ENCODE data around the gene NINJ1. TPM values are rescaled to one million over a fixed set of nuclear protein-coding genes. Genes with fewer than 3 reads are reported as not detected.

The NINJ1 gene
- polyA plus RNA-seq, 1 of the 3 experiments (the other 2 are of a cell fraction) = 31.7 TPM

DNA sequence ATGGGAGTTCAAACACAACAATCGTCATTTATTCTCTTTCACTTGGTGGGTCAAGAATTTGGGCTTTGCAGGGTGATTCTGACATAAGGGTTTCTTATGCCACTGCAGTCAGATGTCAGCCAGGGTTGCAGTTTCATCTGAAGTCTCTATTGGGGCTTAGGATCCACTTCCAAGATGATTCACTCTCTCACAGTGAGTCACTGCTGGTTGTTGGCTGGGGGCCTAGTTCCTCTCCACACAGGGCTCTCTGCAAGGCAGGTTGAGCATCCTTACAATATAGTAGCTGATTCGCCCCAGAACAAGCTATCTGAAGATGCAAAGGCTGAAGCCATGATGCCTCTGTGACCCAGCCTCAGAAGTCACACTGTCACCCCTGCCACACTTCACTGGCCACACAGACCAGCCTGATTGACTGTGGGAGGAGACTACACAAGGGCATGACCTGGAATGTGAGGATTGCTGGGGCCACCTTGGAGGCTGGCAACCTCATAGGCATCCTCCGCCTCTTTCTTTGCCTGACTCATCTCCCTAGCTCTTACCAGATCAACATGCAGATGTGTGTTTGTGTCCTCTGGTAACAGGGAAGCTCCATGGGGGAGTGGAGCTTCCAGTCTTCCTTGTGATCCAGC is 42.5 kb downstream of the NINJ1 start:
- Histone ChIP-seq H3K4me3 (ENCODE audit: low read depth in 2 of 2, low read length in 1 of 2) (no peak overlapping the region), H3K9me2 (no peaks in the 10 kb centered on the region), H3K79me2 (ENCODE audit: insufficient read depth) (peaks cover 4% of the 10 kb centered on the region), H3K4me1 (ENCODE audit: control insufficient read depth in 1 of 2, insufficient read depth in 2 of 2, low read depth in 1 of 2, low read length in 1 of 2) (peaks cover 0 to 11% of the 10 kb centered on the region in 2 experiments; a peak in 1 of 4 replicates), H3K9me3 (no peaks in the 10 kb centered on the region), H3K36me3 (replicated peaks in 1 of 2; ENCODE audit: control insufficient read depth in 1 of 2, insufficient read depth in 2 of 2, low read length in 1 of 2) (no peaks in the 10 kb centered on the region), H3K27ac (ENCODE audit: low read depth in 2 of 2, low read length in 1 of 2) (peak overlapping the region in 1 of 2 experiments; percentile 28; a peak in 1 of 4 replicates), H3K27me3 (ENCODE audit: insufficient read depth) (no peaks in the 10 kb centered on the region), H3K4me2 (no peak overlapping the region), H4K20me1 (ENCODE audit: insufficient read depth) (no peaks in the 10 kb centered on the region), H3F3A (replicated peaks; ENCODE audit: insufficient read depth) (peaks cover 12% of the 10 kb centered on the region), H2AFZ (ENCODE audit: low read depth) (no peak overlapping the region), H3K9ac (no peak overlapping the region)
- peak; percentile 7 for DNase-seq
- ChIA-PET CTCF (interaction anchor here (1.7 kb wide), 1 partner anchor 10 kb away, joined by 4 read pairs; no protein-coding TSS in a partner anchor), POLR2A (no interaction called here)
- WGBS (ENCODE audit: low lambda C conversion rate) = 47% methylated on average over 3 of the region's 3 CpGs
- no peak for TF ChIP-seq RAD21 (IDR thresholded peaks at IDR 0.05; ENCODE audit: low read length)
- peak; percentile 83 for TF ChIP-seq NFIC (IDR thresholded peaks at IDR 0.05; ENCODE audit: borderline replicate concordance)
- TF ChIP-seq TCF12 (IDR thresholded peaks at IDR 0.05) = peak; percentile 55; the same call in 1 of the 2 replicates
- TF ChIP-seq JUND (IDR thresholded peaks at IDR 0.05) = peak; percentile 83
- TF ChIP-seq, protein P1, sequence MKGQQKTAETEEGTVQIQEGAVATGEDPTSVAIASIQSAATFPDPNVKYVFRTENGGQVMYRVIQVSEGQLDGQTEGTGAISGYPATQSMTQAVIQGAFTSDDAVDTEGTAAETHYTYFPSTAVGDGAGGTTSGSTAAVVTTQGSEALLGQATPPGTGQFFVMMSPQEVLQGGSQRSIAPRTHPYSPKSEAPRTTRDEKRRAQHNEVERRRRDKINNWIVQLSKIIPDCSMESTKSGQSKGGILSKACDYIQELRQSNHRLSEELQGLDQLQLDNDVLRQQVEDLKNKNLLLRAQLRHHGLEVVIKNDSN (IDR thresholded peaks at IDR 0.05; ENCODE audit: borderline replicate concordance, low read depth) = peak; percentile 14; the same call in 1 of the 2 replicates
- peak; percentile 94 for TF ChIP-seq FOSL2 (IDR thresholded peaks at IDR 0.05; ENCODE audit: borderline replicate concordance, low read depth)
- TF ChIP-seq, protein P2, sequence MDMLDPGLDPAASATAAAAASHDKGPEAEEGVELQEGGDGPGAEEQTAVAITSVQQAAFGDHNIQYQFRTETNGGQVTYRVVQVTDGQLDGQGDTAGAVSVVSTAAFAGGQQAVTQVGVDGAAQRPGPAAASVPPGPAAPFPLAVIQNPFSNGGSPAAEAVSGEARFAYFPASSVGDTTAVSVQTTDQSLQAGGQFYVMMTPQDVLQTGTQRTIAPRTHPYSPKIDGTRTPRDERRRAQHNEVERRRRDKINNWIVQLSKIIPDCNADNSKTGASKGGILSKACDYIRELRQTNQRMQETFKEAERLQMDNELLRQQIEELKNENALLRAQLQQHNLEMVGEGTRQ (IDR thresholded peaks at IDR 0.05; ENCODE audit: borderline replicate concordance, low read depth, low read length) = no peak

DNA sequence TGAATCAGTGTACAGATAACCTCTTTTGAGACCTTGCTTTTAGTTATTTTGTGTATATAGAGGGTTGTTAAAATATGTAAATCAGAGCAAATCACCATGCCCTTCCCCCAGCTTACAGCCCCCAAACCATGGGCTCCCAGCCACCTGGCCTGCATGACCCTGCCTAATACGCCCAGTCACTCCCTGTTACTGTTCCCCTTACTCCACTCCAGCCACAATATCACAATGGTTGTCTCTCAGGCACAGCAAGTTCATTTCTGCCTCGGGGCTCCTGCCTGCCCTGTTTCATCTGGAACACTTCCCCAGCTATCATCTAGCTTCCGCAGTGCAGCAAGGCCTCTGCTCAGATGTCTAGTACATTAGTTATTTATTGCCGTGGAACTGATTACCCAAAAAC is 43.0 kb downstream of the NINJ1 start:
- Histone ChIP-seq H3K27ac (ENCODE audit: low read depth in 2 of 2, low read length in 1 of 2) (no peak overlapping the region), H3F3A (replicated peaks; ENCODE audit: insufficient read depth) (peaks cover 12% of the 10 kb centered on the region), H3K79me2 (ENCODE audit: insufficient read depth) (no peaks in the 10 kb centered on the region), H3K4me1 (ENCODE audit: control insufficient read depth in 1 of 2, insufficient read depth in 2 of 2, low read depth in 1 of 2, low read length in 1 of 2) (peaks cover 0 to 11% of the 10 kb centered on the region in 2 experiments; a peak in 1 of 4 replicates), H3K9me3 (no peaks in the 10 kb centered on the region), H3K4me3 (ENCODE audit: low read depth in 2 of 2, low read length in 1 of 2) (no peak overlapping the region), H3K27me3 (ENCODE audit: insufficient read depth) (no peaks in the 10 kb centered on the region), H3K4me2 (no peak overlapping the region), H4K20me1 (ENCODE audit: insufficient read depth) (no peaks in the 10 kb centered on the region), H3K36me3 (replicated peaks in 1 of 2; ENCODE audit: control insufficient read depth in 1 of 2, insufficient read depth in 2 of 2, low read length in 1 of 2) (no peaks in the 10 kb centered on the region), H3K9me2 (no peaks in the 10 kb centered on the region), H2AFZ (ENCODE audit: low read depth) (no peak overlapping the region), H3K9ac (no peak overlapping the region)
- CTCF ChIA-PET = interaction anchor here (1.7 kb wide), 1 partner anchor 9 kb away, joined by 4 read pairs; no protein-coding TSS in a partner anchor
- POLR2A ChIA-PET = no interaction called here
- no peak for TF ChIP-seq RXRA (IDR thresholded peaks at IDR 0.05; ENCODE audit: borderline replicate concordance, low read depth)
- no peak for TF ChIP-seq POLR2AphosphoS5 (IDR thresholded peaks at IDR 0.05; ENCODE audit: low read depth, low read length)
- peak; percentile 12 for DNase-seq
- 69% methylated on average over 4 of the region's 4 CpGs for WGBS (ENCODE audit: low lambda C conversion rate)

Measured in SK-N-SH (cell line).